Stomach smooth muscle (tissue), 2 donors: ENCODE measurements around the gene COL5A1.

ENCODE experiments used
- H3K27ac ChIP-seq: one replicate; pipeline ENCODE4 v1.7.0; 2013; ENCODE audit warnings: mild to moderate bottlenecking, low read length, inconsistent platforms
- H3K27me3 ChIP-seq, 2 donors: one replicate each; pipeline ENCODE4 v1.7.0; 2013; ENCODE audit warnings: low read length in 2 of 2; ENCODE audit not compliant: insufficient read depth in 2 of 2, control insufficient read depth in 1 of 2
- H3K36me3 ChIP-seq, 2 donors: one replicate each; pipeline ENCODE4 v1.7.0; 2013; ENCODE audit warnings: low read length in 2 of 2; ENCODE audit not compliant: control insufficient read depth in 2 of 2, insufficient read depth in 2 of 2
- H3K4me1 ChIP-seq: one replicate; pipeline ENCODE4 v1.7.0; 2013; ENCODE audit warnings: low read length; ENCODE audit not compliant: control insufficient read depth, insufficient read depth
- H3K4me3 ChIP-seq, 2 donors: one replicate each; pipeline ENCODE4 v1.7.0; 2013; ENCODE audit warnings: low read length in 2 of 2
- H3K9ac ChIP-seq, 2 donors: one replicate each; pipeline ENCODE4 v1.7.0; 2013; ENCODE audit warnings: low read length in 2 of 2, mild to moderate bottlenecking in 1 of 2
- H3K9me3 ChIP-seq, 2 donors: one replicate each; pipeline ENCODE4 v1.7.0; 2013; ENCODE audit warnings: low read length in 2 of 2; ENCODE audit not compliant: control insufficient read depth in 2 of 2
- donor health status: healthy.
- donor health status: Pancreatic carcinoma.

COL5A1 gene

DNA sequence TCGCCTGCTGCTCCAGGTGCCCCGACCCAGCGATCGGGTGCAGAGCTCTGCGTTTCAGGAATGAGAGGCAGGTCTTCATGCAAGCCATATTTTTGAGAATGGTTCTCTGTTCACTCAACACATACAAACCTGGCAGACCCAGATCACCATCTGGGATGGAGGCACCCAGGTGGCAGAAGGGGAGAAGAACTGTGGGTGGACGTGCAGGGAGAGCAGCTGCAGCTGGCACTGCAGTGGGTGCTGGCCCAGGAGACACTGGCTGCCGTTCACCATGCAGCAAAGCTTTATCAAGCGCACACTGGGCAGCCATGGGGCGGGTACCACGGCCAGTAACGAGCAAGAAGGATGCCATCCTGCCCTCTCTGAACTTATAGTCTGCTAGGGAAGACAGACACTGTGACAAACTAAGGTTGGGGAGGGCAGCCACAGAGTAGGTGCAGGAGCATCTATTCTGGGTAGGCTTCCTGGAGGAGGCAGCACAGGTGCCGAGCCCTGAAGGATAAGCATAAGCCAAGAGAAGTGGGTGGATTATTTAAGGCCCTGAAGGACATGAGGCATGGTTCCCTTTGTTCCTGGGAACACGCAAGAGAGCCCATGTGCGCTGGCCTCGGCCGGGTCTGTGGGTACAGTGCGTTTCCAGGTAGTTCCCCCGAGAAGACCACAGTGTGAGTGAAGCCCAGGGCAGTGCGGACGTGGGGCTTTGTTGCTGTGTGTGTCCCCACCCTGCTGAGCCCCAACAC, 192.8 kb downstream of the COL5A1 start:
- H3K4me3 ChIP-seq, result no peak overlapping the region
- peaks cover 58 to 64% of the 10 kb centered on the region in 2 donors for H3K36me3 ChIP-seq
- H3K9ac ChIP-seq, result no peak overlapping the region
- no peaks in the 10 kb centered on the region for H3K27me3 ChIP-seq
- H3K9me3 ChIP-seq, result no peaks in the 10 kb centered on the region
- H3K27ac ChIP-seq, result no peak overlapping the region
- peaks cover 7% of the 10 kb centered on the region for H3K4me1 ChIP-seq

- Histone ChIP-seq H3K4me1 (peaks cover 7% of the 10 kb centered on the region), H3K4me3 (no peak overlapping the region), H3K36me3 (peaks cover 57 to 68% of the 10 kb centered on the region in 2 donors), H3K9me3 (no peaks in the 10 kb centered on the region), H3K27me3 (no peaks in the 10 kb centered on the region), H3K9ac (no peak overlapping the region), H3K27ac (no peak overlapping the region)
These were observed 193.4 kb downstream of the COL5A1 start for GRCh38 chr9:134834957-134835419.

GRCh38 chr9:134835448-134835847, 193.8 kb downstream of the COL5A1 start:
- Histone ChIP-seq H3K4me1 (peaks cover 7% of the 10 kb centered on the region), H3K9me3 (no peaks in the 10 kb centered on the region), H3K36me3 (peaks cover 53 to 68% of the 10 kb centered on the region in 2 donors), H3K9ac (no peak overlapping the region), H3K27ac (no peak overlapping the region), H3K4me3 (no peak overlapping the region), H3K27me3 (no peaks in the 10 kb centered on the region)

DNA sequence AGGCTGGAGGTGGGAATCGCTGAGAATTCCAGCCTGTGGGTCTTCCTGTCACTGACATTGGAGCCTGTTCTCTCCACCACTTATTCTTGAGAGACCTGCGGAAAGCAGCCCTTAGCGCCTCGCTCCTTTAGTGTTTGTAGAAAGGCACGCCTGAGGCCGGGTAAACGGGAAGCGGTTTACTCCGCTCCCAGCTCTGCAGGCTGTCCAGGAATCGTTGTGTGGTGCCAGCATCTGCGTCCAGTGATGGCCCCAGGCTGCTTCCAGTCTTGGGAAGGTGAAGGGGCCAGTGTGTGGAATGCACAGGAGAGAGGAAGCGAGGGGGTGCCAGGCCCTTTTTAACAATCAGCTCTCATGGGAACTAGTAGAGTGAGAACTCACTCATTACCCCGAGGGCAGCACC, 194.4 kb downstream of the COL5A1 start:
- Histone ChIP-seq H3K27ac (no peak overlapping the region), H3K36me3 (peaks cover 49 to 68% of the 10 kb centered on the region in 2 donors), H3K4me3 (no peak overlapping the region)

GRCh38 chr9:134836406-134836970, 194.9 kb downstream of the COL5A1 start:
- H3K27ac ChIP-seq, result no peak overlapping the region
- no peaks in the 10 kb centered on the region for H3K9me3 ChIP-seq
- H3K9ac ChIP-seq, result no peak overlapping the region
- H3K4me1 ChIP-seq, result peaks cover 7% of the 10 kb centered on the region
- H3K27me3 ChIP-seq, result no peaks in the 10 kb centered on the region
- H3K36me3 ChIP-seq, result peaks cover 44 to 66% of the 10 kb centered on the region in 2 donors
- no peak overlapping the region for H3K4me3 ChIP-seq

More for the DNA sequence above, 194.4 kb downstream of the COL5A1 start:
- Histone ChIP-seq H3K4me1 (peaks cover 7% of the 10 kb centered on the region), H3K9me3 (no peaks in the 10 kb centered on the region), H3K9ac (no peak overlapping the region), H3K27me3 (no peaks in the 10 kb centered on the region)

GRCh38 chr9:134837529-134837928, 195.9 kb downstream of the COL5A1 start:
- H3K36me3 ChIP-seq, result peaks cover 51 to 66% of the 10 kb centered on the region in 2 donors
- no peak overlapping the region for H3K9ac ChIP-seq
- H3K9me3 ChIP-seq, result no peaks in the 10 kb centered on the region
- H3K4me3 ChIP-seq, result no peak overlapping the region
- peaks cover 7% of the 10 kb centered on the region for H3K4me1 ChIP-seq
- no peak overlapping the region for H3K27ac ChIP-seq
- no peaks in the 10 kb centered on the region for H3K27me3 ChIP-seq

GRCh38 chr9:134838651-134839454, 197.2 kb downstream of the COL5A1 start:
- Histone ChIP-seq H3K9me3 (no peaks in the 10 kb centered on the region), H3K4me1 (peaks cover 7% of the 10 kb centered on the region), H3K27ac (no peak overlapping the region), H3K27me3 (no peaks in the 10 kb centered on the region), H3K9ac (no peak overlapping the region), H3K4me3 (no peak overlapping the region), H3K36me3 (peaks cover 55 to 65% of the 10 kb centered on the region in 2 donors)

DNA sequence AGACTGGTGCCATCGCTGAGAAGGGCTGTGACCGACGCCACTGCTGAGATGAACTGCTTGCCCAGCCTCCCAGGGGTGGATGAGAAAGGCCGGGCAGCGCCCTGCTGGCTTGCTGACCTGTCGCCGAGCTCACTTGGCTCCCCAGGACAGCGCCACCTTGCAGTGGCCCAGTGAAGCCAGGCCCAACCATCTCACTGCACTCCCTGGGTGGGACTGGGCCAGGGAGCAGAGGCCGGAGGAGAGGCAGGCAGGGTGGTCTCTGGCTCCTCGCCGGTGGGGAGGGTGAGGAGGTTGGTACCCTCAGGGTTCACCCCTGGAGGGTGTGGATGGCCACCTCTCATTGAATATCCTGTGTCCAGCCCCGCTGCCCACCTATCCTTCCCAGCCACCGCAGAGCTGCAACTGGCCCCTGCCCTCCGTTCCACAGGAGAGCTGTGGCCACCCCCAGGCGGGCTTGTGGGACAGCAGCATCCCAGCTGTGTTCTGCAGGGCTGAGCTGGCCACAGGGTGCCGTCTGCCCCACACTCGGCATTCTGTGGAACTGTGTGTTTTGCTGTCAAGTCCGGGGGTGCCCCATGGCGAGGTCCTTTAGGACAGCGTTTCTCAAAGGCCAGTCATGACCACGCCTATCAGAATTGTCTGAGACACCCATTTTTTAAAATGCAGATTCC, 198.0 kb downstream of the COL5A1 start:
- H3K9ac ChIP-seq, result no peak overlapping the region
- H3K9me3 ChIP-seq, result no peaks in the 10 kb centered on the region
- no peak overlapping the region for H3K4me3 ChIP-seq
- H3K36me3 ChIP-seq, result peaks cover 56 to 65% of the 10 kb centered on the region in 2 donors
- peaks cover 5% of the 10 kb centered on the region for H3K4me1 ChIP-seq
- no peaks in the 10 kb centered on the region for H3K27me3 ChIP-seq
- H3K27ac ChIP-seq, result no peak overlapping the region

DNA sequence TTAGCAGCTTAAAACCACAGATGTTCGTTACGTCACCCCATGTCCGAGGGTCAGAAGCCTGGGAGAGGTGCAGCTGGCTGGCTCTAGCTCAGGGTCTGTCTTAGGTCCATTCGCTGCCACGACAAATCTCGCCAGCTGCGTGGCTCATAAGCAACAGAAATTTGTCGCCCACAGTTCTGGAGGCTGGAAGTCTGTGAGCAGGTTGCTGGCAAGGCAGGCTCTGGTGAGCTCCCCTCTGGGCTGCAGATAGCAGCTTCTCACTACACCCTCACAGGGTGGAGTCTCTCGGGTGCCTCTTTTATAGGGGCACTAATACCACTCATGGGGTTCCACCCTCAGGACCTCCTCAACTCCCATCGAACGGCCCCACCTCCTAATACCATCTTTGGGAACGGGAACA, 198.9 kb downstream of the COL5A1 start:
- no peak overlapping the region for H3K9ac ChIP-seq
- H3K9me3 ChIP-seq, result no peaks in the 10 kb centered on the region
- H3K27ac ChIP-seq, result no peak overlapping the region
- peaks cover 61 to 63% of the 10 kb centered on the region in 2 donors for H3K36me3 ChIP-seq
- H3K27me3 ChIP-seq, result no peaks in the 10 kb centered on the region
- H3K4me1 ChIP-seq, result no peaks in the 10 kb centered on the region
- no peak overlapping the region for H3K4me3 ChIP-seq

DNA sequence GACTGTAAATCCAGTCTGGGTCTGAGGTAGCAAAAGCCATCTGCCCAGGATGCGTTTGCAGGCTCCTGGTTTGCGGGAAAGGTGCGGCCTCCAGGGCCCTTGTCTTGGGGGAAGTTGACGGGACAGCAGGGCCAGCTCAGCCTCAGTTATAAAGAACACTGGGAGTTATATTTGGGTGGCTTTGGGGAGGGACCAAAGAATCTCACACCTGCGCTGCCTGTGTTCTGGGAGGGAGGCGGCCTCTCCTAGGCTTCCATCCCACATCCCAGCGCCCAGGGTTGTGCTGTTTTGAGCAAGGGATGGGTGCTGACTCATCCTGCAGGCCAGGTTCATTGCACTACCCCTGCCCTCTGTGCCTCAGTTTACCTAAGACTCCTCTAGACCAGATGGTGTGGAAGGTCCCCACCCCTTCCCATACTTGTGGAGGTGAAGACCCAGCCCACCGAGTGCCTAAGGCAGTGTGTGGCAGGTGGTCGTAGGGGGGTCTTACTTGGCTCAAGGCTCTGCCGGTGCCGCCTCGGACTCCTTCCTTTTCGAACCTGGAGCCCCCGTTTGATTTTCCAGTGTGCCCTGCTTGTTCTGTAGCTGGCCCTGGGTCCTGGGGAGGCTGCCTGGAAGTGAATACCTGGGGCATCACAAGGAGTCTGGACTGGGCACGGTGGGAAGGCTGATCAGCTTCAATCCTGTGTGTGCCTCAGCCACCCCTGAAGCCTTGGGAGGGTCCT, 199.7 kb downstream of the COL5A1 start:
- Histone ChIP-seq H3K36me3 (peaks cover 53 to 58% of the 10 kb centered on the region in 2 donors), H3K4me1 (no peaks in the 10 kb centered on the region), H3K9ac (no peak overlapping the region), H3K4me3 (no peak overlapping the region), H3K27ac (no peak overlapping the region), H3K9me3 (no peaks in the 10 kb centered on the region), H3K27me3 (no peaks in the 10 kb centered on the region)
